ENCODE results near the gene MACROD2. TPM values are rescaled to one million over a fixed set of nuclear protein-coding genes. Genes with fewer than 3 reads are reported as not detected.

Gene MACROD2
- total RNA-seq, 4 donors from 2014 or later: 1.8 to 4.8 (median 2.9) TPM

DNA sequence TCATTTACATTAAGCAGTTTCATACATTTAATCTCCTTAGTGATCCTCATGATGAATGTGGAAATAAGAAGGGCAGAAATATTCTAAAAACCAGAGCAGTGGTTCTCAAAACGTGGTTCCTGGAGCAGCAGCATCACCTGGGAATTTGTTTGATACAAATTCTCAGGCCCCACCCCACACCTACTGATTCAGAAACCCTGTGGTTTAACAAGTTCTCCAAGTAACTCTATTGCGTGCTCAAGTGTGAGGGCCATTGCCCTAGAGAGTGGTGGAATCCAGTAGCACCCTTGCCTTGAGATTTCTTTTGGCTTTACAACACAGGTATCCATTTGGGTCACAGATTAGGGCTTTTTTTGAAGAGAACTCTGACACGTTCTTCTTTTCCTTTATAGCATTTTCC lies 696.7 kb downstream of the MACROD2 start:
- Histone ChIP-seq H3K36me3 (no peaks in the 10 kb centered on the region), H3K4me1 (no peaks in the 10 kb centered on the region), H3K27ac (no peak overlapping the region), H3K27me3 (no peaks in the 10 kb centered on the region), H3K9me3 (no peaks in the 10 kb centered on the region), H3K4me3 (no peak overlapping the region)
- intact Hi-C loops (cut with DNase I): no loop called here
- TF ChIP-seq POLR2A (IDR thresholded peaks at IDR 0.05): no peak
- TF ChIP-seq CTCF (IDR thresholded peaks at IDR 0.05): no peak
- 69 to 72% methylated on average over 3 of the region's 3 CpGs for WGBS, 2 donors
- DNase-seq: no peak

DNA sequence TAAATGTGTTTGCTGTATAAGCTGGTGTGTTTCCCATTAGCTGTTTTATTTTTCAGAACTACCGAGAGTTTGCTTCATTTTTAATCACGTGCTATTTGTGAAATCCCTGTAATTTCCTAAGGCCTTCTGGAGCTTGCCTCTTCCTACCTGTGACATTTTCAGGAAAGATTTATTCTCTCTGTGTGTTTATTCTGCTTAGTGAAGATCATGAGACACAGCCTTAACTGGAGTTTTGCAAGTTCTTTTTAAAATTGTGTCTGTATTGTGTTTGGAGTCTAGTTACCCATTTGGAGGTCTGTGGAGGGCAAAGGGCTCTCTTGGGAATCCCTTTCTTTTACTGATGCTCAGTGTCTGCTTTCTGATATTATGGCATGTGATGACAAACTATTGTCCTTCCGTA lies 701.2 kb downstream of the MACROD2 start:
- TF ChIP-seq CTCF (IDR thresholded peaks at IDR 0.05) (no peak), POLR2A (IDR thresholded peaks at IDR 0.05) (no peak)
- Histone ChIP-seq H3K27ac (no peak overlapping the region), H3K27me3 (no peaks in the 10 kb centered on the region), H3K4me3 (no peak overlapping the region), H3K9me3 (no peaks in the 10 kb centered on the region), H3K4me1 (peaks cover 0 to 8% (median 0%) of the 10 kb centered on the region in 3 donors), H3K36me3 (no peaks in the 10 kb centered on the region)
- DNase-seq: no peak
- 81 to 83% methylated on average over 3 of the region's 3 CpGs for WGBS, 2 donors
- intact Hi-C loops (cut with DNase I): no loop called here

GRCh38 chr20:14696937-14697336 lies 701.6 kb downstream of the MACROD2 start:
- H3K27me3 ChIP-seq: no peaks in the 10 kb centered on the region
- intact Hi-C loops (cut with DNase I): no loop called here
- peaks cover 0 to 8% (median 0%) of the 10 kb centered on the region in 3 donors for H3K4me1 ChIP-seq
- 28 to 34% methylated on average over 4 of the region's 4 CpGs for WGBS, 2 donors
- no peak overlapping the region for H3K4me3 ChIP-seq
- no peaks in the 10 kb centered on the region for H3K36me3 ChIP-seq
- no peak overlapping the region for H3K27ac ChIP-seq
- DNase-seq: no peak
- no peaks in the 10 kb centered on the region for H3K9me3 ChIP-seq
- TF ChIP-seq CTCF (IDR thresholded peaks at IDR 0.05) (no peak), POLR2A (IDR thresholded peaks at IDR 0.05) (no peak)

DNA sequence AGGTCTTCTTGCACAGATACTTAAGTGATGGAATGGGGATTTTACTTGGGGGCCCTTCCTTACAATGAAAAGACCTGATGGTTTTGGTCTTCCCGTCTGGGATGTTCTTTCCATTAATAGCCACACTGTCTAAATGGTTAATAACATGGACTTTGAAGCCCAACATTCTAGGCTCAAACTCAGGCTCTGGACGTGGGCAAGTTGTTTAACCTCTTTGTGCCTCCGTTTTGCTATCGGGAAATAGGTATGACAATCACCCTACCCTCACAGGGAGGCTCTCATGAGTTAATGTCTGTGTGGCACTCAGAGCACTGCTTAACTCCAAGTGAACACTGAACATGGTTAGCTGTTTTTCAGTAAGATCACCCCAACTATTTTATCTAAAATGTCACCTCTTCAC lies 702.8 kb downstream of the MACROD2 start:
- intact Hi-C loops (cut with DNase I): no loop called here
- TF ChIP-seq CTCF (IDR thresholded peaks at IDR 0.05) (no peak), POLR2A (IDR thresholded peaks at IDR 0.05) (no peak)

GRCh38 chr20:14698605-14699373 lies 703.5 kb downstream of the MACROD2 start:
- DNase-seq: no peak
- Histone ChIP-seq H3K27me3 (no peaks in the 10 kb centered on the region), H3K36me3 (no peaks in the 10 kb centered on the region), H3K4me1 (peaks cover 0 to 8% (median 0%) of the 10 kb centered on the region in 3 donors), H3K4me3 (no peak overlapping the region), H3K27ac (no peak overlapping the region), H3K9me3 (no peaks in the 10 kb centered on the region)
- 31 to 35% methylated on average over 3 of the region's 3 CpGs for WGBS, 2 donors
- intact Hi-C loops (cut with DNase I): no loop called here
- TF ChIP-seq POLR2A (IDR thresholded peaks at IDR 0.05) (no peak), CTCF (IDR thresholded peaks at IDR 0.05) (no peak)

More for the DNA sequence above, 702.8 kb downstream of the MACROD2 start:
- H3K4me3 ChIP-seq: no peak overlapping the region
- H3K27ac ChIP-seq: no peak overlapping the region
- H3K27me3 ChIP-seq: no peaks in the 10 kb centered on the region
- no peaks in the 10 kb centered on the region for H3K9me3 ChIP-seq
- WGBS, 2 donors: 85 to 89% methylated on average over 4 of the region's 4 CpGs
- no peak for DNase-seq
- H3K4me1 ChIP-seq: peaks cover 0 to 8% (median 0%) of the 10 kb centered on the region in 3 donors
- no peaks in the 10 kb centered on the region for H3K36me3 ChIP-seq
